Mesenchymal stem cell (in vitro differentiated cells and primary cell): ENCODE data around the gene LMLN.

Experiments used
- DNase-seq: peaks from one replicate; pipeline ENCODE4 v3.0.0-alpha.2; 2013
- H2AFZ ChIP-seq: one replicate; pipeline ENCODE4 v1.6.1; 2013; ENCODE audit warnings: low read depth, mild to moderate bottlenecking, control low read depth, inconsistent platforms, low read length, moderate library complexity
- H2AK5ac ChIP-seq: 2 replicates; pipeline ENCODE4 v1.6.1; 2013; ENCODE audit warnings: low read length, moderate library complexity, mild to moderate bottlenecking, inconsistent platforms; ENCODE audit not compliant: severe bottlenecking
- H2BK120ac ChIP-seq: one replicate; pipeline ENCODE4 v1.6.1; 2013; ENCODE audit warnings: low read depth, mild to moderate bottlenecking, inconsistent platforms, low read length, moderate library complexity
- H2BK12ac ChIP-seq, 2 experiments: one replicate each; pipeline ENCODE4 v1.6.1; 2013; ENCODE audit warnings: inconsistent platforms in 2 of 2, low read length in 2 of 2, mild to moderate bottlenecking in 2 of 2, moderate library complexity in 2 of 2, control low read depth in 1 of 2
- H2BK15ac ChIP-seq: one replicate; pipeline ENCODE4 v1.6.1; 2013; ENCODE audit warnings: mild to moderate bottlenecking, low read depth, inconsistent platforms; ENCODE audit not compliant: poor library complexity, severe bottlenecking
- H2BK5ac ChIP-seq: 2 replicates; pipeline ENCODE4 v1.6.1; 2013; ENCODE audit warnings: low read depth, mild to moderate bottlenecking, low read length, control low read depth, inconsistent platforms; ENCODE audit not compliant: poor library complexity, severe bottlenecking
- H3K14ac ChIP-seq, 2 experiments: one replicate each; pipeline ENCODE4 v1.6.1; 2013; ENCODE audit warnings: inconsistent platforms in 2 of 2, low read length in 2 of 2, control low read depth in 1 of 2, mild to moderate bottlenecking in 1 of 2, moderate library complexity in 1 of 2
- H3K18ac ChIP-seq, 2 experiments: one replicate each; pipeline ENCODE4 v1.6.1; 2013; ENCODE audit warnings: inconsistent platforms in 2 of 2, low read length in 2 of 2, control low read depth in 1 of 2, low read depth in 1 of 2, mild to moderate bottlenecking in 1 of 2
- H3K23ac ChIP-seq, 2 experiments: one replicate each; pipeline ENCODE4 v1.6.1; 2013; ENCODE audit warnings: inconsistent platforms in 2 of 2, low read length in 2 of 2, mild to moderate bottlenecking in 2 of 2, moderate library complexity in 2 of 2, control low read depth in 1 of 2
- H3K27ac ChIP-seq: 2 replicates; pipeline ENCODE4 v1.5.1; 2013; ENCODE audit warnings: mild to moderate bottlenecking, moderate library complexity, low read length, control low read depth, inconsistent platforms; ENCODE audit not compliant: poor library complexity, severe bottlenecking
- H3K27me3 ChIP-seq, 2 experiments: 2 replicates each; pipeline versions ENCODE4 v1.6.1 to v1.7.0; 2013; ENCODE audit warnings: low read length in 2 of 2, mild to moderate bottlenecking in 2 of 2, moderate library complexity in 2 of 2, control low read depth in 1 of 2, inconsistent platforms in 1 of 2; ENCODE audit not compliant: control insufficient read depth in 1 of 2, insufficient read depth in 1 of 2
- H3K36me3 ChIP-seq, 2 experiments: 2 replicates each; pipeline versions ENCODE4 v1.6.1 to v1.7.0; 2013; ENCODE audit warnings: low read length in 2 of 2, control low read depth in 1 of 2, inconsistent platforms in 1 of 2, low read depth in 1 of 2, mild to moderate bottlenecking in 1 of 2; ENCODE audit not compliant: insufficient read depth in 2 of 2, control insufficient read depth in 1 of 2
- H3K4ac ChIP-seq, 2 experiments: one replicate each; pipeline ENCODE4 v1.6.1; 2013; ENCODE audit warnings: inconsistent platforms in 2 of 2, low read length in 2 of 2, mild to moderate bottlenecking in 2 of 2, moderate library complexity in 2 of 2, control low read depth in 1 of 2, low read depth in 1 of 2
- H3K4me1 ChIP-seq: 2 replicates; pipeline ENCODE4 v1.6.1; 2013; ENCODE audit warnings: low read depth, low read length, control low read depth; ENCODE audit not compliant: control insufficient read depth, insufficient read depth
- H3K4me2 ChIP-seq: 2 replicates; pipeline ENCODE4 v1.6.1; 2013; ENCODE audit warnings: low read length, mild to moderate bottlenecking, inconsistent platforms; ENCODE audit not compliant: poor library complexity, severe bottlenecking
- H3K4me3 ChIP-seq, 2 experiments: 2 replicates each; pipeline versions ENCODE4 v1.5.1 to v1.7.0; 2013; ENCODE audit warnings: low read length in 2 of 2, mild to moderate bottlenecking in 2 of 2, control low read depth in 1 of 2, low read depth in 1 of 2; ENCODE audit not compliant: insufficient read depth in 1 of 2
- H3K79me1 ChIP-seq: replicated peaks from 2 replicates; pipeline ENCODE4 v1.6.1; 2013; ENCODE audit warnings: mild to moderate bottlenecking, control low read depth, low read length, inconsistent platforms; ENCODE audit not compliant: poor library complexity, severe bottlenecking
- H3K9ac ChIP-seq: 2 replicates; pipeline ENCODE4 v1.7.0; 2013; ENCODE audit warnings: mild to moderate bottlenecking, low read length, moderate library complexity
- H3K9me3 ChIP-seq: 2 replicates; pipeline ENCODE4 v1.7.0; 2013; ENCODE audit warnings: mild to moderate bottlenecking, low read length; ENCODE audit not compliant: control insufficient read depth
- H4K8ac ChIP-seq: one replicate; pipeline ENCODE4 v1.6.1; 2013; ENCODE audit warnings: inconsistent platforms, mild to moderate bottlenecking, low read length, moderate library complexity
- H4K91ac ChIP-seq: one replicate; pipeline ENCODE4 v1.6.1; 2013; ENCODE audit warnings: mild to moderate bottlenecking, low read length, inconsistent platforms
- WGBS: methylation state at CpG from one replicate; pipeline ENCODE4 v1.1.7; 2013; ENCODE audit warnings: mixed read lengths; 5-methylcytosine and 5-hydroxymethylcytosine counted together

The LMLN gene

DNA sequence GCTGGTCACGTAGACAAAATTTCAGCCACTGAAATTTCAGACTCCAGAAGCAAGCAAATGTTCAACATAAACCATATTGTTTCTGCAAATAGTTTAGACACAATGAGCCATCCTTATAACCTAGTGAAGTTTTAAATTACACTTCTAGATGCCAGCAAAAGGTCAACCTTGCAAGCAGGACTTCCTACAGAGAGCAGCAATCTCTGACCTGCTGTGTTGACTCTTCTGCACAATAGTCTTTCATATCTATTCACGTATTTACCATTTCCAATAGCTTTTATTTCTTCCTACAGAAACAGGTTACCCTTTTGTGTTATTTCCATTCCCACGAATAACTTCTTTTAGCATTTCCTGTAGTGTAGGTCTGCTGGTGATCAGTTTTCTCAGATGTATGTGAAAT, 10.6 kb downstream of the LMLN start:
- Histone ChIP-seq H3K4me3 (no peak overlapping the region), H2AFZ (no peak overlapping the region), H3K4ac (no peak overlapping the region), H3K27me3 (no peaks in the 10 kb centered on the region), H4K8ac (no peak overlapping the region), H4K91ac (no peak overlapping the region), H2BK5ac (no peak overlapping the region), H3K4me1 (peaks cover 1% of the 10 kb centered on the region), H3K18ac (no peak overlapping the region), H3K14ac (no peak overlapping the region), H3K79me1 (peaks cover 4% of the 10 kb centered on the region), H2AK5ac (no peak overlapping the region), H2BK15ac (no peak overlapping the region), H3K9ac (no peak overlapping the region), H2BK12ac (no peak overlapping the region), H3K36me3 (peaks cover 3 to 8% of the 10 kb centered on the region in 2 experiments), H3K27ac (no peak overlapping the region), H2BK120ac (no peak overlapping the region), H3K4me2 (no peak overlapping the region), H3K23ac (no peak overlapping the region), H3K9me3 (peaks cover 9% of the 10 kb centered on the region)
- 89% methylated on average over 3 of the region's 3 CpGs for WGBS
- DNase-seq: no peak

DNA sequence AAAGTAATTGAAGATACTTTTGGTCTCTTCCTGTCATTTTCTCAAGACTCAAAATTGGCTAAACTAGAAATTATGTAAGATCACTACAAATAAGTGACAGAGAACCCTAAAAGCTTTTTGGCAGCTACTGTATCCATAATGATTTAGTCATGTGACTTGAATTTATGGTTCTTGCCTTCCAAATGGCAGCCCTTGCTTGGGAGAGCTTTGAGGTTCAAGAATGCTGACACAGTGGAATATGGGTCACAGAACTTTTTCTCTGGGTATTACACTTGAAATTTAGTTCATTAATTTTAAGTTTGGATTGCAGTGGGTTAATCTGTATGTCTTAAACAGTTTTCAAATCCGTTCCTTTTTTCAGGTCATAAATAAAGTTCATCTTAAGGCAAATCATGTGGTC, 14.0 kb downstream of the LMLN start:
- 88% methylated on average over 1 of the region's 1 CpG for WGBS

DNA sequence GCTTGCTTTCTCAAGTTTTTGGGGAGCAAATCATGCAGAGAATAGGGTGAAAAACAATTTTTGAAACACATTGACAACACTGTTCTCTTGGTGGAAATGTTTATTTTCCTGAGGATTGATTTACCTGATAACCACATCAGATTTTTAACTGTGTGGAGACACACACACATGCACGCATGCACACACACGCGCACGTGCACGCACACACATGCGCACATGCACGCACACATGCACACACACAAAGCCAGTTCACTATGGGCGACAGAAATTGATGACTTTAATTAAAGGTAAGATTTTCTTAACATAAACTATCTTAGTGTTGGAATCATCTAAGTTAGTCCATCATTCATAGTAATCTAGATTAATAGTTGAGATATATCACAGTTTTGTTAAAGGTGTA, 15.3 kb downstream of the LMLN start:
- Histone ChIP-seq H2BK12ac (no peak overlapping the region), H3K23ac (no peak overlapping the region), H2BK120ac (no peak overlapping the region), H3K9me3 (peaks cover 6% of the 10 kb centered on the region), H3K4me1 (peaks cover 1% of the 10 kb centered on the region), H3K14ac (no peak overlapping the region), H3K4ac (no peak overlapping the region), H3K27ac (no peak overlapping the region), H2BK5ac (no peak overlapping the region), H3K4me2 (no peak overlapping the region), H3K18ac (no peak overlapping the region), H2AFZ (no peak overlapping the region), H3K4me3 (no peak overlapping the region), H2BK15ac (no peak overlapping the region), H3K79me1 (peaks cover 2% of the 10 kb centered on the region), H4K91ac (no peak overlapping the region), H3K27me3 (no peaks in the 10 kb centered on the region), H2AK5ac (no peak overlapping the region), H4K8ac (no peak overlapping the region), H3K9ac (no peak overlapping the region), H3K36me3 (peaks cover 5 to 27% of the 10 kb centered on the region in 2 experiments)
- DNase-seq: no peak
- 100% methylated on average over 5 of the region's 8 CpGs for WGBS

More for the DNA sequence above, 14.0 kb downstream of the LMLN start:
- Histone ChIP-seq H3K9ac (no peak overlapping the region), H2AFZ (no peak overlapping the region), H3K18ac (no peak overlapping the region), H2BK15ac (no peak overlapping the region), H2BK5ac (no peak overlapping the region), H3K4ac (no peak overlapping the region), H3K4me2 (no peak overlapping the region), H4K8ac (no peak overlapping the region), H3K4me1 (peaks cover 1% of the 10 kb centered on the region), H2BK120ac (no peak overlapping the region), H3K9me3 (peaks cover 6% of the 10 kb centered on the region), H4K91ac (no peak overlapping the region), H2AK5ac (no peak overlapping the region), H3K36me3 (peaks cover 3 to 24% of the 10 kb centered on the region in 2 experiments), H3K23ac (no peak overlapping the region), H3K27ac (no peak overlapping the region), H3K4me3 (no peak overlapping the region), H2BK12ac (no peak overlapping the region), H3K79me1 (peaks cover 2% of the 10 kb centered on the region), H3K14ac (no peak overlapping the region), H3K27me3 (no peaks in the 10 kb centered on the region)
- no peak for DNase-seq

DNA sequence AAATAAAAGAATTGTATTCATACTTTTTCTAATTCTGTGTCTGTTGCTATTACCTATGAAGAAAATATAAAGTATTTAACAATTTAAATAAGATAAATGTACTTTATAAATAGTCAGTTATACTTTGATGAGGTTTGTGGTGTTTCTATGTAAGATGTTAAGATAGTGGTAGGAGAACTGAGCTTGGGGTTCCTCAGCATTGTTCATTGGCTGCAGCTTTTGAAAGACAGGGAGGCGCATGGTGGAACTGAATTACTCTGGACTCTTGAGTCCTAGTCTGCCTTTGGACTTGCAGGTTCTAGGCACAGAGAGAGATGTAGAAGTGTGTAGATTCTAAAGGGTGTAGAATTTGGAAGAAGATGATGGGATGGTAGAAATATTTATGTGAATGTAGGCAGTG, 23.1 kb downstream of the LMLN start:
- Histone ChIP-seq H3K27me3 (no peaks in the 10 kb centered on the region), H2AFZ (no peak overlapping the region), H3K36me3 (peaks cover 13 to 22% of the 10 kb centered on the region in 2 experiments), H3K9ac (no peak overlapping the region), H2BK15ac (no peak overlapping the region), H2AK5ac (no peak overlapping the region), H3K4me2 (no peak overlapping the region), H3K4me1 (no peaks in the 10 kb centered on the region), H3K14ac (no peak overlapping the region), H2BK5ac (no peak overlapping the region), H3K23ac (no peak overlapping the region), H2BK12ac (no peak overlapping the region), H4K91ac (no peak overlapping the region), H3K9me3 (no peaks in the 10 kb centered on the region), H4K8ac (no peak overlapping the region), H3K79me1 (no peaks in the 10 kb centered on the region), H3K27ac (no peak overlapping the region), H2BK120ac (no peak overlapping the region), H3K18ac (no peak overlapping the region), H3K4me3 (no peak overlapping the region), H3K4ac (no peak overlapping the region)
- no peak for DNase-seq
- WGBS: 97% methylated on average over 1 of the region's 1 CpG
